Measurements from ENCODE around the gene PTGER1.

The PTGER1 gene

GRCh38 chr19:14446336-14447036 lies 28.7 kb downstream of the PTGER1 start:
- no peak overlapping the region for H3K4me3 ChIP-seq (replicated peaks; ENCODE audit: low read depth, low read length)
- DNase-seq (ENCODE audit: low read depth): no peak
- no peak for TF ChIP-seq CTCF (IDR thresholded peaks at IDR 0.05; ENCODE audit: low read length, missing control alignments)

- TF ChIP-seq CTCF (IDR thresholded peaks at IDR 0.05; ENCODE audit: low read length, missing control alignments): no peak
- DNase-seq (ENCODE audit: low read depth): no peak
- H3K4me3 ChIP-seq (replicated peaks; ENCODE audit: low read depth, low read length): no peak overlapping the region
These were observed 31.4 kb downstream of the PTGER1 start for GRCh38 chr19:14443632-14444216.

GRCh38 chr19:14442891-14443631 lies 32.1 kb downstream of the PTGER1 start:
- H3K4me3 ChIP-seq (replicated peaks; ENCODE audit: low read depth, low read length): no peak overlapping the region
- TF ChIP-seq CTCF (IDR thresholded peaks at IDR 0.05; ENCODE audit: low read length, missing control alignments): no peak
- DNase-seq (ENCODE audit: low read depth): no peak

GRCh38 chr19:14441041-14441938 lies 33.9 kb downstream of the PTGER1 start:
- TF ChIP-seq CTCF (IDR thresholded peaks at IDR 0.05; ENCODE audit: low read length, missing control alignments): no peak
- H3K4me3 ChIP-seq (replicated peaks; ENCODE audit: low read depth, low read length): no peak overlapping the region
- no peak for DNase-seq (ENCODE audit: low read depth)

- H3K4me3 ChIP-seq (replicated peaks; ENCODE audit: low read depth, low read length): no peak overlapping the region
- no peak for DNase-seq (ENCODE audit: low read depth)
- TF ChIP-seq CTCF (IDR thresholded peaks at IDR 0.05; ENCODE audit: low read length, missing control alignments): no peak
These were observed 35.1 kb downstream of the PTGER1 start for GRCh38 chr19:14440049-14440448.

GRCh38 chr19:14439014-14439413 lies 36.1 kb downstream of the PTGER1 start:
- no peak for TF ChIP-seq CTCF (IDR thresholded peaks at IDR 0.05; ENCODE audit: low read length, missing control alignments)
- no peak for DNase-seq (ENCODE audit: low read depth)
- H3K4me3 ChIP-seq (replicated peaks; ENCODE audit: low read depth, low read length): no peak overlapping the region

Measured in fibroblast of pulmonary artery (primary cell).